ENCODE measurements around the gene SEPSECS.

- TF ChIP-seq, protein P1, sequence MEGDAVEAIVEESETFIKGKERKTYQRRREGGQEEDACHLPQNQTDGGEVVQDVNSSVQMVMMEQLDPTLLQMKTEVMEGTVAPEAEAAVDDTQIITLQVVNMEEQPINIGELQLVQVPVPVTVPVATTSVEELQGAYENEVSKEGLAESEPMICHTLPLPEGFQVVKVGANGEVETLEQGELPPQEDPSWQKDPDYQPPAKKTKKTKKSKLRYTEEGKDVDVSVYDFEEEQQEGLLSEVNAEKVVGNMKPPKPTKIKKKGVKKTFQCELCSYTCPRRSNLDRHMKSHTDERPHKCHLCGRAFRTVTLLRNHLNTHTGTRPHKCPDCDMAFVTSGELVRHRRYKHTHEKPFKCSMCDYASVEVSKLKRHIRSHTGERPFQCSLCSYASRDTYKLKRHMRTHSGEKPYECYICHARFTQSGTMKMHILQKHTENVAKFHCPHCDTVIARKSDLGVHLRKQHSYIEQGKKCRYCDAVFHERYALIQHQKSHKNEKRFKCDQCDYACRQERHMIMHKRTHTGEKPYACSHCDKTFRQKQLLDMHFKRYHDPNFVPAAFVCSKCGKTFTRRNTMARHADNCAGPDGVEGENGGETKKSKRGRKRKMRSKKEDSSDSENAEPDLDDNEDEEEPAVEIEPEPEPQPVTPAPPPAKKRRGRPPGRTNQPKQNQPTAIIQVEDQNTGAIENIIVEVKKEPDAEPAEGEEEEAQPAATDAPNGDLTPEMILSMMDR (conservative IDR thresholded peaks at IDR 0.05 in 1 of 2, IDR thresholded peaks at IDR 0.05 in 1 of 2; ENCODE audit: low read depth in 1 of 2, low read length in 2 of 2) = no peak
- no peak for TF ChIP-seq EZH2 (IDR thresholded peaks at IDR 0.05; ENCODE audit: low read length, missing control alignments)
These were observed 71.9 kb downstream of the SEPSECS start for GRCh38 chr4:25088093-25088952.

All from fibroblast of lung (primary cell).